GM15510 (cell line): Measurements from ENCODE around the gene LIFR.

Experiments used
- POLR2A ChIP-seq: IDR thresholded peaks from 3 replicates; pipeline ENCODE4 v1.6.1; 2011; ENCODE audit warnings: borderline replicate concordance; ENCODE audit not compliant: insufficient read length; ENCODE audit errors: extremely low read depth

Gene LIFR

GRCh38 chr5:38472541-38472940 is 83.9 kb downstream of the LIFR start:
- TF ChIP-seq POLR2A, result no peak

GRCh38 chr5:38471709-38472108 is 84.7 kb downstream of the LIFR start:
- TF ChIP-seq POLR2A, result no peak

- TF ChIP-seq POLR2A, result no peak
Measured at GRCh38 chr5:38469707-38470267, 86.7 kb downstream of the LIFR start.

- no peak for TF ChIP-seq POLR2A
Measured at GRCh38 chr5:38468978-38469706, 87.3 kb downstream of the LIFR start.

- TF ChIP-seq POLR2A, result no peak
Measured at GRCh38 chr5:38468202-38468673, 88.2 kb downstream of the LIFR start.

- no peak for TF ChIP-seq POLR2A
Measured at GRCh38 chr5:38467353-38468040, 88.9 kb downstream of the LIFR start.

GRCh38 chr5:38466424-38467189 is 89.8 kb downstream of the LIFR start:
- TF ChIP-seq POLR2A, result no peak

GRCh38 chr5:38465702-38466423 is 90.6 kb downstream of the LIFR start:
- no peak for TF ChIP-seq POLR2A

GRCh38 chr5:38465061-38465460 is 91.4 kb downstream of the LIFR start:
- TF ChIP-seq POLR2A, result no peak

GRCh38 chr5:38463634-38464521 is 92.6 kb downstream of the LIFR start:
- TF ChIP-seq POLR2A, result no peak

GRCh38 chr5:38462976-38463633 is 93.3 kb downstream of the LIFR start:
- TF ChIP-seq POLR2A, result no peak

GRCh38 chr5:38458174-38458573 is 98.3 kb downstream of the LIFR start:
- TF ChIP-seq POLR2A, result no peak
